Measurements from ENCODE around the gene SNX32.

The SNX32 gene

GRCh38 chr11:65857853-65858680, 24.3 kb downstream of the SNX32 start, which contains the start of gene CFL1:
CFL1 (minus strand) TSS chr11:65858180; CDS start chr11:65858099, 81 bp downstream.
- peak; percentile 98 for DNase-seq

- DNase-seq: no peak
Observed at GRCh38 chr11:65858681-65859087, 24.9 kb downstream of the SNX32 start.

GRCh38 chr11:65859095-65859811, 25.5 kb downstream of the SNX32 start:
- DNase-seq: peak; percentile 100

DNA sequence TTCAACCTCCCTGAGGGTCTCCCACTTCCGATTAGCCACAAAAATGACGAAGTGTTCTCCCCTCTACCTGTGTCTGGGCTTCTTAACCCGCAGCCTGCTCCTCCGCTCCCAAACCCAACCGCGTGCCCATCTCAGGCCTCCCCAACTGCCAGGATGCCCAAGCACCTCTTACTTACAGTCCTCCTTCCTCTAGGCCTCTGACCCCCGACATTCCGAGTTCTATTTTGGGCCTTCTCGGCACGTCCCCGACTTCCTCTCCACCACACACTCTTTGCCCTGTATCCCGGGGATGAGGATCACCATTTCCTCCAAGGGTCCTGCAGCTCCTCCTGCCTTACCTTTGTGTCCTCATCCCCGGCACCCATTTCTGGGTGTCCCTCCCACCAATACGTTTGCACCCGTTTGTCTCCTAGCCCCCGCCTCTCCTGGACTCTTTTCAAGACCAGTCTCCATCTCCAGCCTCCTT, 26.1 kb downstream of the SNX32 start:
- DNase-seq: no peak

GRCh38 chr11:65860278-65861164, 26.8 kb downstream of the SNX32 start, which contains the start of gene MUS81:
MUS81 (plus strand) TSS chr11:65860433; CDS start chr11:65860754, 321 bp downstream.
- peak; percentile 99 for DNase-seq

DNA sequence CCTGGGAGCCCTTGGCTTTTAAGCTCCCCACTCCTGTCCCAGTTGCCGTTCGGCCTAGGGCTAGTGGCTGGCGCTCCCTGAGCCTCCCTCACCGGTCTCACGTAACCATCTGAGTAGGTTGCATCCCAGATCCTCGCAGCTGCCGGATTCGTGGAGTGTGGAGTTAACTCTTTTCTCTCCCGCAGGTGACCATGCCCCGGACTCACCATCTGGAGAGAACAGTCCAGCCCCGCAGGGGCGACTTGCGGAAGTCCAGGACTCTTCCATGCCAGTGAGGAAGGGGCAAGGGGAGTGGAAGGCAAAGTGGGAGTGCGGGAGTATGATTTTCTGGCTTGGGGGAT, 27.4 kb downstream of the SNX32 start:
- no peak for DNase-seq

- peak; percentile 2 for DNase-seq
Observed at GRCh38 chr11:65861533-65862183, 27.9 kb downstream of the SNX32 start.

DNA sequence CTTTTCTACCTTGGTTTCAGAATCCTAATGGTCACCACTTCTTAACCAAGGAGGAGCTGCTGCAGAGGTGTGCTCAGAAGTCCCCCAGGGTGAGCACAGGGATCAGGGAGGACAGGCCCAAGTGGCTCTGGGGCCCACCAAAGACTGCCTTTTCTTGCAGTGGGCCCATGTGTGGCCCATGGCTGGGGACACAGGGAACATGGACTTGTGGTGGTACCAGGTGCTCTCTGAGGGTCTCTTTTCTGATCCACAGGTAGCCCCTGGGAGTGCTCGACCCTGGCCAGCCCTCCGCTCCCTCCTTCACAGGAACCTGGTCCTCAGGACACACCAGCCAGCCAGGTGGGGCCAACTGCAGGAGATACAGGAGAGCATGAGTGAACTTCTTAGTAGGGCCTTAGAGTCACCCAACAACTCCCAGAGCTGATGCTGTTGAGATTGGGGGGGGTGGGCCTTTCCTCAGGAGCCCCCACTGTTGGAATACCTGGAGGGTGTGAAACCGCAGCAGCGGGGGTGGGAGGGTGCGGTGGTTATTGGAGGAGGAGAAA, 28.5 kb downstream of the SNX32 start:
- DNase-seq: peak; percentile 1

GRCh38 chr11:65862941-65863888, 29.5 kb downstream of the SNX32 start:
- DNase-seq: peak; percentile 1

DNA sequence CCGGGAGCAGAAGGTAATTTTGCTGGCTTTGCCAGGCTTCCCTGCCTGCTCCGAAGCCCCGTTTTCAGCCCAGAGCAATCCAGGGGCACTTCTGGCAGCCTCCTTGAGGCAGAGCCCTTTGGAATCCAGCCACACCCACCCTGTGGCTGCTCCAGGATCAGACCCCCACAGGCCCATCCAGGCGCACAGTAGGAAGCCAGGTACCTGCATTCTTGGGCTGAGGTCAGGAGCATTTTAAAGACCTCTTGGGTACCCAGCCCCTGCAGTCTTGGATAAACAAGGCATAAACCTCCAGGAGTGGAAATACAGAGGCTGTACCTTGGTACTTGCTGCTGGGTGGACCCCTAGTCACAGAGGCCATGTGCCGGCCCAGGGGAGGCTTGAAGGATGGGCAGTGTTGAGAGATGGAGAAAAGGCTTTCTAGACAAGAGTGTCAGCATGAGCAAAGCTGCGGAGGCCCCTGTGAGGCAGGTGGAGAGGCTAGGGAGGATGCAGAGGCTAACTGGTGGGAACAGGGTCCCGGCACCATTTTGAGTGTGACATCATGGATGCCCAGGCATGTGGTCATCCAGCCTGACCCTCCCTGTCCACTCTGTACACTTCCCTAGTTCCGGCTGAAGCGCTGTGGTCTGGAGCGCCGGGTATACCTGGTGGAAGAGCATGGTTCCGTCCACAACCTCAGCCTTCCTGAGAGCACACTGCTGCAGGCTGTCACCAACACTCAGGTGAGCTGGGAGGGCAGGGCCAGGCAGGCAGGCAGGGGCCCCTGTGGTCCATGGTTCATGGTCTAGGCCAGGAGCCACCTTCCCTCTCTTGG, 30.3 kb downstream of the SNX32 start:
- DNase-seq: peak; percentile 2

- DNase-seq: no peak
Observed at GRCh38 chr11:65864706-65865471, 31.1 kb downstream of the SNX32 start.

GRCh38 chr11:65865550-65866172, 31.9 kb downstream of the SNX32 start:
- no peak for DNase-seq

GRCh38 chr11:65866509-65867283, 32.9 kb downstream of the SNX32 start:
- no peak for DNase-seq

GRCh38 chr11:65867284-65868071, 33.7 kb downstream of the SNX32 start:
- no peak for DNase-seq

GRCh38 chr11:65868076-65868667, 34.4 kb downstream of the SNX32 start:
- DNase-seq: no peak

DNA sequence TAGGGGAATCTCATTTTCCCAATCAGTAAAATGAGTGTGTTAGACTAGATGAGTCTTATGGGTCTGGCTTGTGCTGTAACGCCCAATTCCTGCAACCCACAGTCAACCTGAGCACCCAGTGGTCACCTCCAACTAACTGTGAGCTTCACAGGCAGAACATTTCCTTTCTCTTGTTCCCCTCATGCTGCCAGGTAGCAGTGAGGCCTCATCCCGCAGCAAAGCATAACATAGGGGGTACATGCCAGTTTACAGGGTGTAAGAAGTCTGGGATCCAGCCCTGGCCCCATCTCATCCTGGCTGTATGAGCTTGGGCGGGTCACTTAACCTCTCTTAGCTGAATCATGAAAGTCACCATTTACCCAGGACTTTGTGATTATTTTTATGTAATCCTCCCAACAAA, 35.1 kb downstream of the SNX32 start:
- DNase-seq: no peak
